OCI-LY7 (cell line): ENCODE measurements around the gene DNAJC24.

Experiments used
- EZH2phosphoT487 ChIP-seq: fragments of 200-600 bp; sonication (generic); IDR thresholded peaks from 2 replicates; pipeline ENCODE4 v1.6.1; 2018; ENCODE audit warnings: low read depth, borderline replicate concordance, mild to moderate bottlenecking, mixed run types, antibody characterized with exemption, low read length, moderate library complexity, mixed read lengths
- TF ChIP-seq, protein P1 (sequence below): fragments of 200-600 bp; sonication (generic); conservative IDR thresholded peaks from 2 replicates; pipeline ENCODE4 v1.5.1; 2014; ENCODE audit warnings: mild to moderate bottlenecking, antibody characterized with exemption, low read length, moderate library complexity, mixed read lengths

DNA sequence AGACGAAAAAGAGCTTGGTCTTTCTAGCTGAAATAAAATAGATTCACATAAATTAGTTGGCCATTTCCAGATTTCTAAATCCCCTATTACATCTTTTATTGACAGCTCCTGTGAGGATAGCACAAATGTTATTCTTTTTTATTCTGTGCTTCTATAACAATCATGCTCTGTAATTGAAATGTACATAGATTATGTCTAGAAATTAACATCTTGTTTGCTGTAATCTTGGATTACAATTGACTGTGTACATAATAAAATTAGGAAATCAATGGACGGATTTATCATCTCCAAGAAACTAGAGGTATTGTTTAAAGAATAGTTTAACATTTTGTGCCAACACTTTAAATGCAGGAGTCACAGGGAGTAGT lies 108.5 kb downstream of the DNAJC24 start:
- TF ChIP-seq, protein P1, sequence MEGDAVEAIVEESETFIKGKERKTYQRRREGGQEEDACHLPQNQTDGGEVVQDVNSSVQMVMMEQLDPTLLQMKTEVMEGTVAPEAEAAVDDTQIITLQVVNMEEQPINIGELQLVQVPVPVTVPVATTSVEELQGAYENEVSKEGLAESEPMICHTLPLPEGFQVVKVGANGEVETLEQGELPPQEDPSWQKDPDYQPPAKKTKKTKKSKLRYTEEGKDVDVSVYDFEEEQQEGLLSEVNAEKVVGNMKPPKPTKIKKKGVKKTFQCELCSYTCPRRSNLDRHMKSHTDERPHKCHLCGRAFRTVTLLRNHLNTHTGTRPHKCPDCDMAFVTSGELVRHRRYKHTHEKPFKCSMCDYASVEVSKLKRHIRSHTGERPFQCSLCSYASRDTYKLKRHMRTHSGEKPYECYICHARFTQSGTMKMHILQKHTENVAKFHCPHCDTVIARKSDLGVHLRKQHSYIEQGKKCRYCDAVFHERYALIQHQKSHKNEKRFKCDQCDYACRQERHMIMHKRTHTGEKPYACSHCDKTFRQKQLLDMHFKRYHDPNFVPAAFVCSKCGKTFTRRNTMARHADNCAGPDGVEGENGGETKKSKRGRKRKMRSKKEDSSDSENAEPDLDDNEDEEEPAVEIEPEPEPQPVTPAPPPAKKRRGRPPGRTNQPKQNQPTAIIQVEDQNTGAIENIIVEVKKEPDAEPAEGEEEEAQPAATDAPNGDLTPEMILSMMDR = no peak
- TF ChIP-seq EZH2phosphoT487 = no peak
